Right atrium auricular region (tissue), 2 donors: ENCODE measurements around the gene ACMSD. TPM values are rescaled to one million over a fixed set of nuclear protein-coding genes. Genes with fewer than 3 reads are reported as not detected.
A peak's percentile ranks its signal among the peaks of the same experiment; 100 is the strongest.

Source experiments
- DNase-seq: peaks from one replicate; pipeline ENCODE4 v3.0.0-alpha.2; 2019; ENCODE audit warnings: low spot score
- H3K27ac ChIP-seq, 2 donors: fragments of 200-600 bp; sonication (generic); 1 replicate in 1 of 2; 2 replicates in 1 of 2; pipeline ENCODE4 v1.5.1; 2016 to 2019
- H3K27me3 ChIP-seq, 2 donors: fragments of 200-600 bp; sonication (generic); one replicate each; pipeline versions ENCODE4 v1.5.1 to v1.6.0; 2017 to 2019
- H3K36me3 ChIP-seq: fragments of 200-600 bp; sonication (generic); one replicate; pipeline ENCODE4 v1.5.1; 2016
- H3K4me1 ChIP-seq, 2 donors: fragments of 200-600 bp; sonication (generic); one replicate each; pipeline versions ENCODE4 v1.5.1 to v1.6.0; 2017 to 2019
- H3K4me3 ChIP-seq, 2 donors: fragments of 200-600 bp; sonication (generic); 1 replicate in 1 of 2; 2 replicates in 1 of 2; pipeline ENCODE4 v1.5.1; 2017 to 2019; ENCODE audit warnings: mild to moderate bottlenecking in 1 of 2, moderate library complexity in 1 of 2
- H3K9me3 ChIP-seq, 2 donors: fragments of 200-600 bp; sonication (generic); one replicate each; pipeline ENCODE4 v1.5.1; 2019
- total RNA-seq, 2 donors: library from RNA; depleted of rRNA; stranded (reverse); fragments of >200 nt; gene quantifications; one replicate each; pipeline ENCODE4 v1.1.0, GENCODE V29; 2016
- TF ChIP-seq, protein P1 (sequence below), 2 donors: fragments of 200-600 bp; sonication (generic); IDR thresholded peaks; one replicate each; pipeline ENCODE4 v1.5.1; 2019; ENCODE audit warnings: antibody characterized with exemption in 2 of 2

ACMSD gene
- total RNA-seq, 2 donors from 2014 or later = not detected

DNA sequence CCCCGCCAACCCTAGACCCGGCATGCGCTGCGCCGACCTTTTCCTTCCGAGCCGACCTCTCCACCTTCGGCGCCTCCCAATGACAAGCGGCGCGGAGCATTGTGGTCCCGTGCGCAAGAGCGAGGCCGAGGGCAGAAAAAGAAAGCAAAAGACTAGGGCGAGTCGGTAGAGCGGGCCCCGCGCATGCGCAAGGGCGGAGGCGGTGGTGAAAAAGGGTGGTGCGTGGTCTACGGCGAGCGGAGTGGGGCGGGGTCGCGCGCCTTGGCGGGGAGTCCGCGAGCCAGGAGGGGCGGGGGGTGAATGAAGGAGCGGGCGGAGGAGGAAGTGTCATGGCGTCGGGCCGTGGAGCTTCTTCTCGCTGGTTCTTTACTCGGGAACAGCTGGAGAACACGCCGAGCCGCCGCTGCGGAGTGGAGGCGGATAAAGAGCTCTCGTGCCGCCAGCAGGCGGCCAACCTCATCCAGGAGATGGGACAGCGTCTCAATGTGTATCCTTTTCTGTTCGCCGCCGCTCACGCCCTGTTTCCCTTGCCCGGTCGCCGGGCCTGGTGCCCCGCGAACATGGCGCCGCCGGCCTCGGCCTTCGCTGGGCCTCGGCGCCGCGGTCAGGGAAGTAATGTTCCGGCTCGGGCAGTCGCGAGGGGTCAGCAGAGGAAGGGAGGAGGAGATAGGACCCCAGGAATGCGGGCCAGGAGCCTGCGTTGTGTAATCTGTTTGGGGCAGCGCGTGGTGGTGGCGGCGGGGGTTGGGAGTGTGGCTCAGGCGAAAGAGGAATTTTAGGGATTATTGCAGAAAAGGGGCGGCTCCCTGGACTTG lies 80.3 kb downstream of the ACMSD start, which contains the start of gene CCNT2:
Gene CCNT2 (plus strand): TSS at position 297 of the 815 bp plus-strand sequence. CDS start 33 bp downstream, at position 330.
- Histone ChIP-seq H3K27me3 (no peaks in the 10 kb centered on the region), H3K36me3 (no peaks in the 10 kb centered on the region), H3K9me3 (no peaks in the 10 kb centered on the region), H3K4me1 (peaks cover 0 to 46% of the 10 kb centered on the region in 2 donors), H3K4me3 (peak within 1 kb of the TSS; percentile 82 to 97), H3K27ac (peak within 1 kb of the TSS; percentile 92 to 97)
- TF ChIP-seq, protein P1, sequence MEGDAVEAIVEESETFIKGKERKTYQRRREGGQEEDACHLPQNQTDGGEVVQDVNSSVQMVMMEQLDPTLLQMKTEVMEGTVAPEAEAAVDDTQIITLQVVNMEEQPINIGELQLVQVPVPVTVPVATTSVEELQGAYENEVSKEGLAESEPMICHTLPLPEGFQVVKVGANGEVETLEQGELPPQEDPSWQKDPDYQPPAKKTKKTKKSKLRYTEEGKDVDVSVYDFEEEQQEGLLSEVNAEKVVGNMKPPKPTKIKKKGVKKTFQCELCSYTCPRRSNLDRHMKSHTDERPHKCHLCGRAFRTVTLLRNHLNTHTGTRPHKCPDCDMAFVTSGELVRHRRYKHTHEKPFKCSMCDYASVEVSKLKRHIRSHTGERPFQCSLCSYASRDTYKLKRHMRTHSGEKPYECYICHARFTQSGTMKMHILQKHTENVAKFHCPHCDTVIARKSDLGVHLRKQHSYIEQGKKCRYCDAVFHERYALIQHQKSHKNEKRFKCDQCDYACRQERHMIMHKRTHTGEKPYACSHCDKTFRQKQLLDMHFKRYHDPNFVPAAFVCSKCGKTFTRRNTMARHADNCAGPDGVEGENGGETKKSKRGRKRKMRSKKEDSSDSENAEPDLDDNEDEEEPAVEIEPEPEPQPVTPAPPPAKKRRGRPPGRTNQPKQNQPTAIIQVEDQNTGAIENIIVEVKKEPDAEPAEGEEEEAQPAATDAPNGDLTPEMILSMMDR (IDR thresholded peaks at IDR 0.05) = no peak
- peak; percentile 99 for DNase-seq

DNA sequence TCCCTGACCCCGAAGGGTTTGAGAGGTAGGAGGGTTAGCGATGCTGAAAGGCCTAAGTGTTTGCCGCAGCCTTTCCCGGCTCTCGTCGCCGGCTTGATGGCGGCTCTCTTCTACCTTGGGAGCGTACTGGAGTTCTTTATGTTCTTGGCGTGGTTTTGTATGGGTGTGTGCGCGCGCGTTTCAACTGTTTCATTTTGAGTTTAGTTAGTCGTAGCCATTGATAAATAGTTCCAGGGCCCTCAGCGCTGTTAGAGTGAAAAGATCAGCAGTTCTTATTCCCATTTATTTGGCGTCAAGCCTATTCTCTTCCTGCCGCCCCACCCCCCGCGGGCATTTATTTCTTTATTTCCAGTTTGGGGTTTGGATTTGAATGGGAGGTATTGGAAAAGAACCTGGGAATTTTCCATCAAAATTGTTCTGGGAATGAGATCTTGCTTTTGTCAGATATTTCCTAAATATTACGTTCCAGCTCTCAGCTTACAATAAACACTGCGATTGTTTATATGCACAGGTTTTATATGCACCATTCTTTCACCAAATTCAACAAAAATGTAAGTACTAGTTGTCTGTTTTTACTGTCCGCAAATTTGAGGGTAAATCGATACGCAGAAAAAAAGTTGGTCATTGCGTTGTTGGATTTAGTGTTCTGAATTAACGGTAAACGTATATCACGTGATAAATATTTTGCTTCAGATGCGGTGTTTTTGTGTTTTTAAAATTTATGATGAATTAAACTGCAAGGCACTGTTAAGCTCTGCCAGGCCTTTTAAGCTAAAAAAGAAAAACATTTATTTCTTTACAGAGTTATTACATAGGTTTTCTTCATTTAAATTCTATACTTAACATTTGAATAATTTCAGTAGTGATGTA lies 81.2 kb downstream of the ACMSD start:
- peak overlapping the region; percentile 82 to 97 for H3K4me3 ChIP-seq
- TF ChIP-seq, protein P1 (IDR thresholded peaks at IDR 0.05) = no peak
- H3K36me3 ChIP-seq = peaks cover under 1% of the 10 kb centered on the region
- H3K4me1 ChIP-seq = peaks cover 0 to 53% of the 10 kb centered on the region in 2 donors
- no peaks in the 10 kb centered on the region for H3K9me3 ChIP-seq
- peak overlapping the region; percentile 92 to 97 for H3K27ac ChIP-seq
- DNase-seq = peak; percentile 60
- no peaks in the 10 kb centered on the region for H3K27me3 ChIP-seq

DNA sequence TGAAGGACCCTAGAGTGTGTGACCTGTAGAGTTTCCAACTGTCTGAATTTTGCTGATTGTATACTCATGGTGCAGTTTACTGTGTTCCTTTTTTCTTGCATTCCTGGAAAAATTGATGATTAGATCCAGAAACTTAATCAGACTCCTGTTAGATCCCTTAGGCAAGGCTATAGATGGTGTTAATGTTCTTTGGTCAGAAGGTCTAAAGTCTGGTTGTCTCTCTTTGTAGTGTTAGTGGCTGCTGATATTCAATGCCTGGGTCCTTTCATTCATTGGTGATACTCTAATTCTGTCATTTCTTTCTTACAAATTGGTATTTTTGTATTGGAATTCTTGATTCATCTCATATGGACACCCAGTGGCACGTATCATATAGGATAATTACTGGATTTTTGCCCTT lies 86.5 kb downstream of the ACMSD start:
- Histone ChIP-seq H3K9me3 (no peaks in the 10 kb centered on the region), H3K27me3 (no peaks in the 10 kb centered on the region), H3K27ac (no peak overlapping the region), H3K4me3 (no peak overlapping the region), H3K4me1 (peaks cover 0 to 81% of the 10 kb centered on the region in 2 donors), H3K36me3 (peaks cover 4% of the 10 kb centered on the region)
- TF ChIP-seq, protein P1 (IDR thresholded peaks at IDR 0.05) = no peak
- DNase-seq = no peak

DNA sequence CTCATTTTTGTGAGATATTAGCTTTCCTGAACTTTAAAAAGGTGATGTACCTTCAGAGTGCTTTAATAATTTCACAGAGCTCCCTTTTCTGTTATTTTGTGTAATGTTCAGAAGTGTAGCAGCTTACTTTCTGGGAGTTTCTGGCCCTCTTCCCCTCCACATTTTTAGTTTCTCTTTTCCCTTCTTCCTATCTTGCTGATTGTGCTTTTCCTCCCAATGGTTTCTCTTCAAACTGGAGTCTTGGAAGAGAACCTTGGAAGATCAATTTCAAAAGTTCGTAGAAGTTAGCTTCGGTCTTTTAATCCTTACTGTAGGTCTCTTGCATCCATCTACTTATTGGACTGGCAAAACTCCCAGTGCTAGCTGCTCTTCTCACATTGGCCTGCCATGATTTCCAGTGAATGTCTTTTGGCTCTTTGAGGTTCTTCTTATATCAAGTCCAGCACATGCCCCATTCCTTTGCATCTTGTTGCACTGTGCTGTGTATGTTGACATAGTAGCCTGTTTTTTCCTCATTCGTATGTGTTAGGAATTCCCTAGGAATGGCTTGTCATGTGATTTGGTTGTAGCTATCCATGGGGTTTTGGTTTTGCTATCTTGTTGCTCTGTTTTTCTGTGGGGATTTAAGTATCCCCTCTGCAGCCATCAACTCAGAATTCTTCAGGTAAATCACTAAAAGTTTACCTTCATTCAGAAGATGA lies 88.0 kb downstream of the ACMSD start:
- no peak overlapping the region for H3K27ac ChIP-seq
- DNase-seq = no peak
- H3K9me3 ChIP-seq = no peaks in the 10 kb centered on the region
- no peaks in the 10 kb centered on the region for H3K27me3 ChIP-seq
- no peak overlapping the region for H3K4me3 ChIP-seq
- TF ChIP-seq, protein P1 (IDR thresholded peaks at IDR 0.05) = no peak
- peaks cover 4% of the 10 kb centered on the region for H3K36me3 ChIP-seq
- H3K4me1 ChIP-seq = peaks cover 0 to 71% of the 10 kb centered on the region in 2 donors

DNA sequence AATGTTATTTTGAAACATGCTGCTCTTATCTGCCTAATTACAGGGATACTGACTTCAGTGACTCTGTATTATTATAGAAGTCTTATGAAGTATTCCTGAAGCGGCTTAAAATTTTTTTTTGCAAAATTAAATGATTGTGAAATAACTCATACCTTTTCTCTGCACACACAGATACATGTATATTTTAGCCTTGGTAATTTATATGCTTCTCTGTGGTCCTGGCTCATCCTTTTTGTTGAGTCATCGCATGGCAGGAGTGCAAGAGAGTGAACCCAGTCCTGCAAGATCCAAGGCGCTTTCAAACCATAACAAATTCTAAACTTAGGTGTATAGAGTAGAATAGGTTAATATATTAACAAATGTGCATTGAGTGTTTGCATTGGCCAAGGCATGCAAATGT lies 88.8 kb downstream of the ACMSD start:
- DNase-seq = no peak
- Histone ChIP-seq H3K4me3 (no peak overlapping the region), H3K4me1 (peaks cover 0 to 63% of the 10 kb centered on the region in 2 donors), H3K27me3 (no peaks in the 10 kb centered on the region), H3K27ac (no peak overlapping the region), H3K36me3 (peaks cover 4% of the 10 kb centered on the region), H3K9me3 (no peaks in the 10 kb centered on the region)
- TF ChIP-seq, protein P1 (IDR thresholded peaks at IDR 0.05) = no peak
